HG02759 (cell line): ENCODE data around the gene NCK2.
A peak's percentile ranks its signal among the peaks of the same experiment; 100 is the strongest.

Source experiments
- ATAC-seq: cut with Tn5 transposase; IDR thresholded peaks from one replicate; pipeline ENCODE4 v1.9.1; 2021; ENCODE audit warnings: mild to moderate bottlenecking, moderate library complexity; ENCODE audit not compliant: unreplicated experiment

NCK2 gene

GRCh38 chr2:105734762-105735538 lies 9.8 kb upstream of the NCK2 start:
- no peak for ATAC-seq

DNA sequence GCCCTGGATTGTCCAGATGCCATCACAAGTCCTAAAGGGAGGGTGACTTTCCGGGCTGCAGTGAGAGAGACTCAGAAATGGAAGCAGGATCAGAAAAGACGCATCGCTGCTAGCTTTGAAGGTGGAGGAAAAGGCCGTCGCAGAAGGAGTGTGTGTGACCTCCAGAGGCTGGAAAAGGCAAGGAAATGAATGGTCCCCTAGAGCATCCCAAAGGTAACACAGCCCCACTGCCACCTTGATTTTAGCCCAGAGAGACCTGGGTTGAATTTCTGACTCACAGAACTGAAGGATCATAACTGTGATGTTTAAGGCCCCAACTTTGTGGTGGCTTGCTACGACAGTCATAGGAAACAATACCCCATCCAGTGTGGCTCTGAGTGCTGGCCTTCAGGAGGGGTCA lies 8.6 kb upstream of the NCK2 start:
- ATAC-seq: no peak

- ATAC-seq: no peak
These were observed 6.6 kb upstream of the NCK2 start for GRCh38 chr2:105737980-105738657.

DNA sequence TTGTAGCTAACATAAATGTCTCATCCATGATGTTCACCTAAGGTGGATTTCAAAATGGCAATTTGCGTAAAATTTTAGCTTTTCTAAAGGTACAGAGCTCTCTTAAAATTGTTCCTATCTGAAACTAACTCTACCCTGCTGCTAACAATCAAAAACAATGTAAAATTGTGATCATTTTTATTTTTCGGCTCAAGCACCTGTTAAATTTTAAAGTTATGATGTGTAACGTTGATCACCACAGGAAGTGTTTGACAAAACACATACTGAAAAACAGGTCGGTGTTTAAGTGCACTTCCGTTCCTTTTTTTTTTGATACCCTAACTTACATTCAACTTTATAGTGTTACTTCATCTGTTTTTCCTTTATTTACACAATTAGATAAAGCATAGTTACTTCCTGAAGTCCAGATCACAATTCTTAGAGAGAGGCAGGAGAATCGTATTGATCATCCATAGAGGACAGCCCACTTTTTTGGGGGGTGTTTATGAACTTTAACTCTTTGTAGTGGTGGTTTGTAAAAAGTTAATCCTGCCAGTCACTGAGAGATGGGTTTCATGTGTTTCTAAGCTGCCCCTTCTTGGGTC lies 6.0 kb upstream of the NCK2 start:
- ATAC-seq: no peak

GRCh38 chr2:105739426-105739825 lies 5.3 kb upstream of the NCK2 start:
- no peak for ATAC-seq

- ATAC-seq: no peak
These were observed 4.7 kb upstream of the NCK2 start for GRCh38 chr2:105739944-105740530.

DNA sequence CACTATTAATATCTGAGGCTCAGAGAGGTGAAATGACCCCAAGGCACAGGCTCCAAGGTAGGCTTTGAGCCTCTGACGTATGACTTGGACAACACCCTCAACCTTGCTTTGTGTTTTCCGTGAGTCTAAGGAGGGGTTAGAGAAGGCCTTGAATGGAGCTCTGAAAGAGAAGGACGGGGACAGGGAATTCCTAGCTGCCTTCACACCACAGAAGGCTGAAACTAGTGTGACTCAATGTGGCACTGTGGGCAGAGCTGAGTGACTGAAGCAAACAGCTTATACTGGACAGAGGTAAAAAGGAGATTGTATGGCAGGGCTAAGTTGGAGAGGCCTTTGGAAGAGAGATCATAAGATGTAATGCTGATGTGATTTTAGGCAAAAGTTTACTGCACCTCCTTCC lies 3.5 kb upstream of the NCK2 start:
- ATAC-seq: no peak

DNA sequence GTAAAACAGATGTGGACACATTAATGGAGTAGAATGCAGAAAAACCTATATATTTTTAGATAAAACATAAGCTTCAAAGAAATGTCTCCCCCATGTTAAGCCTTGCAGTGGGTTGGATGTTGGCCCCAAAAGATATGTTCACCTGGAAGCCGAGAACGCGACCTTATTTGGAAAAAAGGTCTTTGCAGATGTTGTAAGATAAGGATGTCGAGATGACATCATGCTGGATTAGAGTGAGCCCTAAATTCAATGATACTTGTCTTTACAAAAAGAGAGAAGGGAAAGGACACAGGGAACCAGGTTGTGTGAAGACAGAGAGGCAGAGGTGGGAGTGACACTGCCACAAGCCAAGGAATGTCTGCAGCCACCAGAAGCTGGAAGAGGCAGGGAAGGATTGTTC lies 3.1 kb upstream of the NCK2 start:
- no peak for ATAC-seq

- peak; percentile 84 for ATAC-seq
These were observed 412 bp upstream of the NCK2 start for GRCh38 chr2:105744091-105744908.

GRCh38 chr2:105746177-105747080 lies 1.7 kb downstream of the NCK2 start:
- ATAC-seq: peak; percentile 47

- no peak for ATAC-seq
These were observed 2.7 kb downstream of the NCK2 start for GRCh38 chr2:105747254-105747894.

GRCh38 chr2:105747991-105748390 lies 3.3 kb downstream of the NCK2 start:
- no peak for ATAC-seq

GRCh38 chr2:105748566-105748965 lies 3.9 kb downstream of the NCK2 start:
- no peak for ATAC-seq

DNA sequence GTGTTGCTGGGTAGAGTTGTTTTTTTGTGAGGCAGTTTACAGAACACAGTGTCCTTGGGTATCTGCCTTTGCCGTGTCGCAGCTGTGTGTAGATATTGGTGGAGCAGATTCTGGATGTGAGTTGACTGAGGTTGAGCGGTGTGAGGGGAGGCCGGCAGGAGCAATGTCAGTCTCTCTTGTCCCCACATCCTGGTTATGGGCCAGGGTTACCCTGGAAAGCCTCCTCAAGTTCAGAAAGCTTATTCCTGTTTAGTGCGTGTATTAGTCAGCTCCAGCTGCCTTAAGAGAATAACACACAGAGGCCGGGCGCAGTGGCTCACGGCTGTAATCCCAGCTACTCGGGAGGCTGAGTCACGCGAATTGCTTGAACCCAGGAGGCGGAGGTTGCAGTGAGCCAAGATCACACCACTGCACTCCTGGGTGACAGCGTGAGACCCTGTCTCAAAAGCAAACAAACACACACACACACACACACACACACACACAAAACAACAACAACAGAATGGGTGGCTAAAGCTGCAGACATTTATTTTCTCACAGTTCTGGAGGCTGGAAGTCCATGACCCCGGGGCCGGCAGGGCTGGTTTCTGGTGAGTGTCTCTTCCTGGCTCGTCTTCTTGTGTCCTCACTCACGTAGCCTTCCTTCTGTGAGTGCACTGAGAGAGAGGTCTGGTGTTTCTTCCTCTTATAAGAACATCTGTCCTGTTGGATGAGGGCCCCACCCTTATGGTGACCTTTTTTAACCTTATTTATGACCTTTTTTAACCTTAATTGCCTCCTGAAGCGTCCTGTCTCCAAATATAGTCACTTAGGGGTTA lies 5.1 kb downstream of the NCK2 start:
- ATAC-seq: no peak

GRCh38 chr2:105750735-105751134 lies 6.0 kb downstream of the NCK2 start:
- no peak for ATAC-seq

GRCh38 chr2:105751272-105751671 lies 6.6 kb downstream of the NCK2 start:
- ATAC-seq: no peak

GRCh38 chr2:105752691-105753358 lies 8.1 kb downstream of the NCK2 start:
- ATAC-seq: no peak

- ATAC-seq: no peak
These were observed 8.7 kb downstream of the NCK2 start for GRCh38 chr2:105753380-105753779.
